22Rv1 (cell line): ENCODE measurements around the gene CYP26B1.

Experiments
- ZFX ChIP-seq: fragments of 450-650 bp; IDR thresholded peaks from 2 replicates; pipeline ENCODE4 v1.6.1; 2017; ENCODE audit warnings: antibody characterized with exemption, borderline replicate concordance
- TF ChIP-seq, protein P1 (sequence below): fragments of 450-650 bp; IDR thresholded peaks from 2 replicates; pipeline ENCODE4 v1.5.1; 2017; ENCODE audit warnings: mild to moderate bottlenecking

DNA sequence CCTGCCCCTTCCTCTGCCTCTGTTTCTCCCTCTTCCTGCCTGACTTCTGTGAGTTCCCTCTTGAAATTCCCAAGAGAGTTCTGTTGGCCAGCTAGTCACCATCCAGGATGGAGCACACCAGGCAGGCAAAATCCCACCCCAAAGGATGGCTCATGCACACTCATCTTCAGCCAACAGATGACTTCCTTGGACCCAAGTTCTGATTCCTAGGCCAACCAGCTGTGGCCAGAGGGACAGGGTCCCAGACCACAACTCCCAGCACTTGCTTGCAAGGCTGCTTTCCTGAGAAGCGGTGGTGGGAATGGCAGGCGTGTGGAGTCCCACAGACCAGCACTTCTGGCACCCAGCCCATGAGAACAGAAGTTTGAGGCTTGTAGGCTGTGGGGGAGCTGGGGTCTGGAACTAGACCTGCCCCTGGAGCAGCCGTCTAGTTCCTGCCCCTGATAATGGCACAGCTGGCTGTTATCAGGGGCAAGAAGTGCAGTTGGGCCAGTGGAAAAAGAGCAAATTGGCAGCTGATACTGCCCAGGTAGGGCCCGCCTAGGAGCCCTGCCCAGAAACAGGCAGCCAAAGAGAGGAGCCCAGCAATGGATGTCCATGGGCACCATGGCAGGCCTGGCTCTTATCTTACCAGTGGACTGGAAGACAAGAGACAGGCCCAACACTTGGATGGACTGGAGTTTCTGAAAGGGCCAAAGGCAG, 56.7 kb downstream of the CYP26B1 start:
- TF ChIP-seq, protein P1, sequence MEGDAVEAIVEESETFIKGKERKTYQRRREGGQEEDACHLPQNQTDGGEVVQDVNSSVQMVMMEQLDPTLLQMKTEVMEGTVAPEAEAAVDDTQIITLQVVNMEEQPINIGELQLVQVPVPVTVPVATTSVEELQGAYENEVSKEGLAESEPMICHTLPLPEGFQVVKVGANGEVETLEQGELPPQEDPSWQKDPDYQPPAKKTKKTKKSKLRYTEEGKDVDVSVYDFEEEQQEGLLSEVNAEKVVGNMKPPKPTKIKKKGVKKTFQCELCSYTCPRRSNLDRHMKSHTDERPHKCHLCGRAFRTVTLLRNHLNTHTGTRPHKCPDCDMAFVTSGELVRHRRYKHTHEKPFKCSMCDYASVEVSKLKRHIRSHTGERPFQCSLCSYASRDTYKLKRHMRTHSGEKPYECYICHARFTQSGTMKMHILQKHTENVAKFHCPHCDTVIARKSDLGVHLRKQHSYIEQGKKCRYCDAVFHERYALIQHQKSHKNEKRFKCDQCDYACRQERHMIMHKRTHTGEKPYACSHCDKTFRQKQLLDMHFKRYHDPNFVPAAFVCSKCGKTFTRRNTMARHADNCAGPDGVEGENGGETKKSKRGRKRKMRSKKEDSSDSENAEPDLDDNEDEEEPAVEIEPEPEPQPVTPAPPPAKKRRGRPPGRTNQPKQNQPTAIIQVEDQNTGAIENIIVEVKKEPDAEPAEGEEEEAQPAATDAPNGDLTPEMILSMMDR, result no peak
- TF ChIP-seq ZFX, result no peak
